K562 (cell line): ENCODE results near the gene FAM186B. TPM values are rescaled to one million over a fixed set of nuclear protein-coding genes. Genes with fewer than 3 reads are reported as not detected.

Experiments used
- ATAC-seq: fragments of 200-7000 bp; cut with Tn5 transposase; 3 replicates; pipeline ENCODE4 v1.9.1; 2020; ENCODE audit warnings: moderate library complexity
- BruUV-seq: library from RNA; stranded (reverse); fragments of 400-500 nt; replicated peaks from 2 replicates; lab custom pipeline; 2021; lab: Mats Ljungman, UMichigan
- CTCF ChIA-PET: fragments of 300-600 bp; formaldehyde crosslinking; extraction: SDS; loops from one replicate; lab custom pipeline; 2021; ENCODE audit warnings: low intra/inter-chr PET ratio; lab: Yijun Ruan, JAX
- POLR2A ChIA-PET: fragments of 300-600, 350-650 bp; sonication (Branson Sonifier 250); formaldehyde crosslinking; extraction: SDS; loops from one replicate; lab custom pipeline; 2021; ENCODE audit warnings: antibody characterized with exemption, inconsistent platforms; lab: Yijun Ruan, JAX
- DNase-seq, 4 experiments: peaks; one replicate each; pipeline versions ENCODE4 v3.0.0 to v3.0.0-alpha.2; 2011 to 2018; ENCODE audit warnings: low spot score in 3 of 4, mixed read lengths in 3 of 4; ENCODE audit errors: extremely low read depth in 1 of 4
- FAIRE-seq: peaks from 2 replicates; lab custom pipeline; 2011; peaks lifted over from hg19 to GRCh38; lab: Jason Lieb, UNC
- H2AFZ ChIP-seq: 2 replicates; pipeline ENCODE4 v1.6.0; 2011; ENCODE audit warnings: low read depth, low read length, control low read depth, inconsistent platforms
- H3K27ac ChIP-seq: fragments of 200-600 bp; 3 replicates; pipeline ENCODE4 v1.8.0; 2011; ENCODE audit warnings: low read depth, mild to moderate bottlenecking, control low read depth, inconsistent platforms, low read length, moderate library complexity, mixed read lengths; ENCODE audit errors: extremely low read depth
- H3K27me3 ChIP-seq, 2 experiments: fragments of 300-600 bp in 1 of 2; 2 replicates in 1 of 2; 3 replicates in 1 of 2; pipeline versions ENCODE4 v1.6.0 to v1.8.0; 2011; ENCODE audit warnings: inconsistent platforms in 2 of 2, low read length in 2 of 2, mild to moderate bottlenecking in 1 of 2, mixed read lengths in 1 of 2, moderate library complexity in 1 of 2; ENCODE audit not compliant: control insufficient read depth in 2 of 2, insufficient read depth in 2 of 2
- H3K36me3 ChIP-seq: fragments of 300-600 bp; 3 replicates; pipeline ENCODE4 v1.8.0; 2011; ENCODE audit warnings: mild to moderate bottlenecking, low read length, inconsistent platforms; ENCODE audit not compliant: control insufficient read depth, insufficient read depth
- H3K4me1 ChIP-seq, 2 experiments: fragments of 200-600 bp in 1 of 2; replicated peaks in 1 of 2; 2 replicates in 1 of 2; 3 replicates in 1 of 2; pipeline versions ENCODE4 v1.5.1 to v1.8.0; 2011; ENCODE audit warnings: inconsistent platforms in 2 of 2, low read length in 2 of 2, mild to moderate bottlenecking in 1 of 2, mixed read lengths in 1 of 2, moderate library complexity in 1 of 2; ENCODE audit not compliant: control insufficient read depth in 2 of 2, insufficient read depth in 2 of 2
- H3K4me2 ChIP-seq: 2 replicates; pipeline ENCODE4 v1.6.1; 2011; ENCODE audit warnings: low read length, control low read depth, inconsistent platforms, mixed read lengths; ENCODE audit not compliant: insufficient read depth
- H3K4me3 ChIP-seq: fragments of 200-600 bp; sonication (generic), shearing (Covaris generic); 2 replicates; pipeline ENCODE4 v1.5.1; 2016; ENCODE audit warnings: control low read depth, inconsistent platforms
- H3K79me2 ChIP-seq: fragments of 200-600 bp; 3 replicates; pipeline ENCODE4 v1.8.0; 2011; ENCODE audit warnings: low read length, inconsistent platforms; ENCODE audit not compliant: control insufficient read depth, insufficient read depth
- H3K9ac ChIP-seq, 2 experiments: 2 replicates each; pipeline versions ENCODE4 v1.6.0 to v1.6.1; 2011; ENCODE audit warnings: low read depth in 2 of 2, low read length in 2 of 2, control low read depth in 1 of 2, inconsistent platforms in 1 of 2, mild to moderate bottlenecking in 1 of 2, mixed read lengths in 1 of 2; ENCODE audit not compliant: insufficient read depth in 1 of 2
- H3K9me1 ChIP-seq: one replicate; pipeline ENCODE4 v1.6.0; 2011; ENCODE audit warnings: inconsistent platforms, mild to moderate bottlenecking, low read length, moderate library complexity; ENCODE audit not compliant: control insufficient read depth, insufficient read depth
- H3K9me3 ChIP-seq: replicated peaks from 2 replicates; pipeline ENCODE4 v1.5.1; 2011; ENCODE audit warnings: low read depth, low read length, inconsistent platforms; ENCODE audit not compliant: control insufficient read depth, insufficient read depth
- H4K20me1 ChIP-seq: replicated peaks from 2 replicates; pipeline ENCODE4 v1.6.1; 2011; ENCODE audit warnings: low read length, inconsistent platforms, mixed read lengths; ENCODE audit not compliant: control insufficient read depth, insufficient read depth
- AFF4 ChIP-seq: sonication (generic); formaldehyde crosslinking; IDR thresholded peaks from 2 replicates; pipeline ENCODE4 v1.8.0; 2023; ENCODE audit warnings: mild to moderate bottlenecking, missing genetic modification reagents
- ARID3A ChIP-seq: IDR thresholded peaks from 2 replicates; pipeline ENCODE4 v1.6.1; 2012; ENCODE audit warnings: low read depth, low read length, improper control_type of control experiment, borderline replicate concordance
- CEBPB ChIP-seq: fragments of 450-650 bp; IDR thresholded peaks from 2 replicates; pipeline ENCODE4 v1.6.1; 2016; ENCODE audit warnings: missing genetic modification characterization, missing compliant biosample characterization
- CLOCK ChIP-seq: fragments of 250-450 bp; sonication (Bioruptor Pico); IDR thresholded peaks from 2 replicates; pipeline ENCODE4 v1.4.0; 2020; ENCODE audit warnings: mild to moderate bottlenecking, moderate library complexity, borderline replicate concordance
- ERF ChIP-seq: fragments of 450-650 bp; formaldehyde crosslinking; IDR thresholded peaks from 2 replicates; pipeline ENCODE4 v1.4.0; 2020; ENCODE audit warnings: mild to moderate bottlenecking, mixed read lengths
- HMGN3 ChIP-seq: IDR thresholded peaks from 2 replicates; pipeline ENCODE4 v1.6.1; 2011; ENCODE audit warnings: borderline replicate concordance, low read depth, mild to moderate bottlenecking, mixed read lengths, low read length; ENCODE audit not compliant: insufficient read length; ENCODE audit errors: extremely low read depth
- KDM4B ChIP-seq, 2 experiments: fragments of 450-650 bp in 1 of 2; sonication (generic) in 1 of 2; IDR thresholded peaks; 2 replicates each; pipeline ENCODE4 v1.6.1; 2016 to 2017; ENCODE audit warnings: borderline replicate concordance in 2 of 2, antibody characterized with exemption in 1 of 2, low read depth in 1 of 2, mild to moderate bottlenecking in 1 of 2
- MAX ChIP-seq: sonication (generic); formaldehyde crosslinking; IDR thresholded peaks from 2 replicates; pipeline ENCODE4 v1.9.0; 2022; ENCODE audit warnings: mild to moderate bottlenecking, missing genetic modification reagents
- WGBS: fragments of 100-300 bp; shearing (Covaris generic); methylation state at CpG from one replicate; pipeline ENCODE4 v1.1.6; 2016; ENCODE audit warnings: low coverage, mixed read lengths; ENCODE audit not compliant: insufficient coverage; ENCODE audit errors: missing lambda C conversion rate; 5-methylcytosine and 5-hydroxymethylcytosine counted together
- in situ Hi-C: fragments of 300-500 bp; cut with MboI; formaldehyde crosslinking; loops from 4 replicates; pipeline ENCODE4 v1.15.0; 2018; ENCODE audit warnings: inconsistent platforms, mixed read lengths
- intact Hi-C: fragments of 100-400 bp; cut with micrococcal nuclease; formaldehyde crosslinking; loops from 2 replicates; pipeline ENCODE4 v1.14.2; 2022
- polyA plus RNA-seq, 8 experiments: library from polyadenylated mRNA; depleted of rRNA in 4 of 8; stranded (reverse) in 5 of 8; unstranded in 3 of 8; fragments of >200 nt; fragmentation: Nextera tagmentation in 2 of 8; fragmentation: Illumina TruSeq in 1 of 8; extraction: Ambion mirVana in 2 of 8; extraction: Trizol in 1 of 8; gene quantifications; 2 replicates each; pipeline versions ENCODE4 v1.2.1 to v1.2.3, GENCODE V29; 2011 to 2014; ENCODE audit warnings: inconsistent platforms in 1 of 8, missing spikeins in 1 of 8
- total RNA-seq, 7 experiments: library from RNA; depleted of rRNA in 6 of 7; stranded (reverse); fragments of >200 nt in 6 of 7; fragmentation: Illumina TruSeq in 2 of 7; extraction: Trizol in 2 of 7; gene quantifications; 2 replicates each; pipeline versions ENCODE4 v1.2.1 to v1.2.3, GENCODE V29; 2011 to 2021; ENCODE audit warnings: low replicate concordance in 1 of 7

FAM186B gene
- total and polyA plus RNA-seq, 9 of the 15 experiments (the other 6 are each of a cell fraction or from before 2014, with no cell fraction given), result 0.07 to 0.42 (median 0.15) TPM

GRCh38 chr12:49546481-49546880, 59.0 kb downstream of the FAM186B start (continued):
- no peak for TF ChIP-seq AFF4 (CRISPR knock-in tag)
- TF ChIP-seq, all 486 proteins: peak for 0

GRCh38 chr12:49545815-49546214, 59.6 kb downstream of the FAM186B start:
- Histone ChIP-seq H3K9me3 (no peaks in the 10 kb centered on the region), H4K20me1 (no peaks in the 10 kb centered on the region), H3K36me3 (no peaks in the 10 kb centered on the region), H3K4me3 (no peak overlapping the region), H3K4me2 (no peak overlapping the region), H2AFZ (no peak overlapping the region), H3K9ac (no peak overlapping the region), H3K79me2 (no peaks in the 10 kb centered on the region), H3K27me3 (peaks cover 13 to 35% of the 10 kb centered on the region in 2 experiments; a peak in 4 of 5 replicates), H3K4me1 (peaks cover 0 to 24% of the 10 kb centered on the region in 2 experiments; a peak in 2 of 5 replicates), H3K27ac (no peak overlapping the region), H3K9me1 (peaks cover 3% of the 10 kb centered on the region)
- DNase-seq, result no peak
- POLR2A ChIA-PET, result interaction anchor here (0.6 to 1.8 kb wide), 5 partner anchors 8 to 115 kb away, joined by 3 to 5 read pairs (median 3); no protein-coding TSS in a partner anchor
- no TSS peak for BruUV-seq
- WGBS, result 7% methylated on average over 4 of the region's 4 CpGs
- CTCF ChIA-PET, result no interaction called here
- in situ Hi-C loops, result no loop called here
- no peak for FAIRE-seq
- intact Hi-C loops, result no loop called here
- ATAC-seq, result no peak
- TF ChIP-seq CEBPB (tag), result no peak
- no peak for TF ChIP-seq ERF (CRISPR knock-in tag)
- no peak for TF ChIP-seq ARID3A
- no peak for TF ChIP-seq MAX
- TF ChIP-seq CLOCK, result no peak
- no peak for TF ChIP-seq HMGN3
- no peak for TF ChIP-seq KDM4B (IDR thresholded peaks at IDR 0.05; ENCODE audit: borderline replicate concordance in 2 of 2, low read depth in 1 of 2)
